HG03571 (cell line): ENCODE results near the gene GPHB5.
"Not testable (repeated sequence)": the region's sequence is repeated elsewhere in the genome, so short reads cannot be mapped to it uniquely, and the experiment has no call there.

Experiments
- ATAC-seq: cut with Tn5 transposase; IDR thresholded peaks from one replicate; pipeline ENCODE4 v1.9.1; 2021; ENCODE audit not compliant: unreplicated experiment

Gene GPHB5, protein sequence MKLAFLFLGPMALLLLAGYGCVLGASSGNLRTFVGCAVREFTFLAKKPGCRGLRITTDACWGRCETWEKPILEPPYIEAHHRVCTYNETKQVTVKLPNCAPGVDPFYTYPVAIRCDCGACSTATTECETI

DNA sequence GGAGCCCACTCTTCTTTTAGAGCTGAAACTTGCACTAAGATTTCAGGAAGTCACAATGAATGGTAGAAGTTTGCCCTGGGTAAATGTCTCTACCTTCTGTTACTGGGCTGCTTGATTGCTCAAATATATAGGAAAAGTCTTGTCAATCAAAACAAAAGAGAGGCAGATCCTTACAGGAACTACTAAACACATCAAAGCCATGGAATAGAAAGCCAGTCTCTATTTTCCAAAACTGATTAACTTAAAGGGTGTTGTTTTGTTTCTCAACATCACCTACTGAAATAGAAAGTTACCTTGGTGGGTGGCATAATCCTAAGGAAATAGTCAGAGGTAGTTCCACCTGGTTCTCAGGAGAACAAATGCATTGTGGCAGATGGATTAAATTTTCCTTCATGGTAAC, at the start of gene GPHB5:
Gene GPHB5 (minus strand): TSS at position 101 of the 400 bp plus-strand sequence. CDS start 1,086 bp downstream, outside the sequence.
- no peak for ATAC-seq

DNA sequence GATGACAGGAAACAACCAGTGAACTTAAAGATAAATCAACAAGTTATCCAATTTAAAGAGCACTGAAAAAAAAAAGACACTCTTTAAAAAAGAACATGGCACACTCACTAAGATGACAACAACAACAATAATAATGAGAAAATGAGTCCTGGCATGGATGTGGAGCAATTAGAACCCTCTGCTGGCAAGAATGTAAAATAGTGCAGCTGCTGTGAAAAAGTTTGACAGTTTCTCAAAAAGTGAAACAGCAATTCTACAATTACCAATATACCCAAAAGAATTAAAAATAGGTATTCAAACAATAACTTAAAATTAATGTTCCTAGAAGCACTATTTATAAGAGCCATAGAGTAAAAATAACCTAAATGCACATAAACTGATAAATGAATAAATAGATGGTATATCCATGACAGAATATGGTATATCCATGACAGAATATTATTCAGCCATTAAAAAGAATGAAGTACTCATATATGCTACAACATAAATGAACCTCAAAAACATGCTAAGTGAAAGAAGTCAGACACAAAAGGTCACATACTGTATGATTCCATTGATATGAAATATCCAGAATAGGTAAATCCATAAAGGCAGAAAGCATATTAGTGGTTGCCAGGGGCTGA, 49.1 kb upstream of the GPHB5 start:
- no peak for ATAC-seq

DNA sequence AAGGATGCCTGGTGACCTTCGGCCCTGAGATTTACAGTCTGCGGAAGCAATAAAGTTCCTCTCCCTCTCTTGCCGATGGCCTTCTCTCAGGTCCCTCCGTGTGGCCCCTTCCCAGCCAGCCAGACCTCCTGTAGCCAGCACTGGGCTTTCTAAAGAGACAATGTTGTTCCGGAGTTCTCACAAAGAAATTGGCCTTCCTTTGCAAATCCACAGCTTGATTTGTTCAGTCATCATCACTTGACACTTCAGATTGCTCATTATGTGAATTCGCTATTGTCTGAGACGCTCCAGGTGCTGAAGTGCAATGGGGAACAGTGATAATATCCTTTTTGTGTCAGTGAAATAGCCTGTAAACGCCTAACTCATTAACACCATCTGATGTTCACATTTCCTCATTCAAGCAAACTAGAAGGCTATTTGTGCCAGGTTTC, 43.7 kb upstream of the GPHB5 start:
- ATAC-seq: no peak

DNA sequence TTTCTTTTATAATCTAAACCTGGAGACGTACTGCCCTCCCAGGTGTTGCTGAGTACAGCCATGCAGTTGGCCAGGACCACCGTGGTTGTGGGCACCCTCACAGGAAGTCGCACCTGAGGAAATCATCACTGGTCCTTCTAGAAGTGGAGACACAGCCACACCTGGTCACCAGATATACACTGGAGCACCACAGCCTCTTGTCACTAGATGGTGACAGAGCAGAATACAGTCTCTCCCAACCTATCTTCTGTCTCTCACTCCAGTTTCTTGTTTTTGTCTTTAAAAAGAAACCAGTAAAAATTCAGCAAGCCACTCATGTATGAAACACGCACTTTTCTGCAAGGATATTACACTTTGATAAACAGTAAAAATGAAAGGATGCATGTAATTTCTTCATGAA, 43.1 kb upstream of the GPHB5 start:
- ATAC-seq: no peak

DNA sequence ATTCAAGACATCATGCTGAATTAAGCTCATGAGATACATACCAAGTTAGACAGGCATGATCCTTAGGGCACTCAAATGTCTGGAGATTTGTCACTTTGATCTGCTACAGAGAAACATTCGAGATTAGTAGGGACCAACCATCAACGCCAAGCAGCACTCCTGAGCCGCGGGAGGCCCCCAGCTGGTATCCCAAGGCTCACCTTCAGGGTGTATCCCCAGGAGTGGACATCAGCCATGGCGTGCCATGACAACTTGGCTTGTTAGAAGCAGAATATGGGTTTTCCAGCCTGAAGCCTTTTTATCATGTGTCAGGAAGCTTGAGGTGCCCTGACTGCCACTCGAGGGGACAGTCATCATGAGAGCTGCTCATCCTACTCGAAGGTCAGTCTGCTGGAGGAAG, 39.1 kb upstream of the GPHB5 start:
- ATAC-seq: no peak

DNA sequence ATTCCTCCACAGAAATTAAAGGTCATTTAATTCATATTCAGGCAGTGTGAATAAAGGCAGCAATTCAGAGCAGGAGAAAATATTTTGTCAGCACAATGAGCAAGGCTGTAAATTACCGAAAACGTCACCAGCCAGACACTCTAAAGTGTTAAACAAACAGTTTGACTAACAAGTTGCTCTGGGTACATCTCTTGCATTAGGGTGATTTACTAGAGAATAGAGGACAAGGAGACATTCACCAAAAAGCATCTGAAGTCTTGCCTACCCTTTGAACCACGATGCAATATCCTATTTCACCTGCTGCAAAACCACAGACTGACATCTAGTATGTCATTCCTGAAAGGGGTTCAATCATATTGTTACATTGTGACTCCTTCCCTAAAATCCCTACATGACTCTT, 27.1 kb upstream of the GPHB5 start:
- ATAC-seq: no peak

DNA sequence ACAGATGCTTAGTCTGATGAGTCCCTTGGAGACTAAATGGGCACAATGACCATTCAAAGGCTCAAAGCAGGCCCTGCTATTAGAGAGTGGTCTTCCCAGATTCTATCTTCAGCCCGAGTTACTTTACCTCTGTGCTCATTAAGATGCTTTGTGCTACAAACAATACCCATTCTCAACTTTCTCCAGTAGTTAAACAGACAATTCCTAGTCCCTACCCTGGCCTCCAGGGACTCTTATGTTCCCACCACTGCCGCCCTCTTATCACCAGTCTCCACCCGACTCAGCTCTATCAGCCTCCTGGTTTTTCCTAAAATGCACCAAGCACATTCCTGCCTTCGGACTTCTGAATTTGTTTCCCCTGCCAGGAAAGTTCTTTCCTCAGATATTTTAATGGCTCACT, 25.6 kb upstream of the GPHB5 start:
- ATAC-seq: no peak

DNA sequence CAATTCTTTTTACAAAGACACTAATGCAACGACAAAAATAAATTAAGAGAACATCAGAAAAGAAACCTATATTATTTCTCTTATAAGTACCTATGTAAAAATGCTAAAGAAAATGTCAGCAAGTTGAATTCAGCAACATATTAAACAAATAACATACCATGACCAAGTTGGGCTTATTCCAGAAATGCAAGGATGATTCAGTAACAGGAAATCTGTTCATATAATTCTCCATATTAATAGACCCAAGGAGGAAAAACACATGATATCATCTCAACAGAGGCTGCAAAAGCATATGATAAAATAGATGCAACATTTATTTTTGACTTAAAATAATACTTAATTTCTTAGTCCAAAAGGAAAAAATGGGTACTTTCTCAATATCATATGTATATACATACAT, 25.1 kb upstream of the GPHB5 start:
- ATAC-seq: no peak

DNA sequence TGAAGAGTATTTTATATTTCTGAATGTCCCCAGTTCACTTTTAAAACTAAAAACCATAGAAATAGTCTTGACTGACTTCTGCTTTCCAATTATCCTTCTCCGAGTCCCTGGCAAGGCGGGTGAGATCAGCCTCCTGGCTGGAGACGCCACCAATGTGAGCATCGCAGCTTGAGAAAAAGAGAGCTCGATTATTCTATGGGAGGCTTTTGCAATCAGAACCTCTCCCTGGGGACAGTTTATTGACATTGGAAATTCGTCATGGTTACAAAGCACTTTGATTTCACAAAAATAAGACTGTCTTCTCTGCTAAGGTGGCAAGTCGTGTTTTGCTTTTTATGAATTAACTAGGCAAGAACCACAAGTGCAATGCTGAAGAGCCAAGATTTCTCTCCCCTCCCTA, 23.6 kb upstream of the GPHB5 start:
- no peak for ATAC-seq

DNA sequence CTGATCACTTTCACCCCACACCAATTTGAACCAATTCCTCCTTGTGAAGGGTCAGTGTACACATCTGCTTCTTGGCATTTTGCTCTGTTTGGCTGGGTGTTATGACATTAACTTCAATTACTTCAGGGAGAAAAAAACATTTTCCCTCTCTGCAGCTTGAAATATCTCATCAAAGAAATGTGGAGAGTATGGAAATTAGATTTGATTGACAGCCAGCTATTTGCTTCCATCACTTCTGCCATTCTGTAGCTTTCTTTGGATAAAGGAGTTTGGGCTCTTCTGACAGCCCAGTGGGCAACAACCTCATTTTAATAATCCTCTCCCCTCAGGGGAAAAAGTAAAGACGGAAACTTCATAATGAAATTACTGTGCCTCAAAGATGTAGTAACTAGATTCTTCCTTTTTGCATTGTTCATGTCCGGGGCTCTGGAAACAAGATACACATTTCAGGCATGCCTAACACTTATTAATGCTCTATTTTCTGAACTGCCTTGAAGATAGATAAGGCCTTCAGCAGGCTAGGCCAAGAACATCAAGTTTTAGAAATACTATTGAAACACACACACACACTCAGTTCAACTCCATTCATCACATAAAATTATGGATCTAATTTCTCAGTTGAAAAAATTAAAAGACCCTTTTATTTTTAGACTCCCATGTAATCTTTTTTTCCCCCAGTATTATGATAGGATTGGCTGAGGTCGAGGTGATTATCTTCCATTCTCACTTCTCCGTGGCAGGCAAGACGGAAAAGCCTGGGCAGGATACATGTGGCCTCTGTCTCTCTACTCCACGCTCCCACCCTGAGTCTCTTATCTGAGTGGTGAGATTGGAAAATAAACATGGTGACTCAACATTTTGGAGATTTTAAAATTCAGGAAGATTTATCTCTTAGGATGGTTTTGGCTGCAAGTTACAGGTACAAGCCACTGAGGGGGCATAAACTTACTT, 10.3 kb upstream of the GPHB5 start:
- ATAC-seq: no peak

DNA sequence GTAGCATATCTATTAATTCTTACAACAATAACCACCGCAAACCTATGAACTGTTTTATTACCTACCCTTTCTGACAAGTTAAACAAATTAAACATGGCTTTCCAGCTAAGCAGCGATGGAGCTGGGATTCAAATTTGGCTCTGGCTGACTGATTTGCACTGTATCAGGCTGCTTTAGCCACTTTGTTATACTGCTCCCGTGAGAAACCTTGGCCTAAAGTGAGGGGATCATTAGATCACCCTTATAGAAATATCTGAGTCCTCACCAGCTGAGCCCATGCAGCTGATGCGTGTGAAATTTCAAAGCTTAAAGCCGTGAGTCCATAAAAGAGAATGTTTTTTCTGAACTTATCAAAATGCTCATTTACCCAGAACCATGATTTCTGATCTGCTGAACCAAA, 8.1 kb upstream of the GPHB5 start:
- ATAC-seq: no peak

DNA sequence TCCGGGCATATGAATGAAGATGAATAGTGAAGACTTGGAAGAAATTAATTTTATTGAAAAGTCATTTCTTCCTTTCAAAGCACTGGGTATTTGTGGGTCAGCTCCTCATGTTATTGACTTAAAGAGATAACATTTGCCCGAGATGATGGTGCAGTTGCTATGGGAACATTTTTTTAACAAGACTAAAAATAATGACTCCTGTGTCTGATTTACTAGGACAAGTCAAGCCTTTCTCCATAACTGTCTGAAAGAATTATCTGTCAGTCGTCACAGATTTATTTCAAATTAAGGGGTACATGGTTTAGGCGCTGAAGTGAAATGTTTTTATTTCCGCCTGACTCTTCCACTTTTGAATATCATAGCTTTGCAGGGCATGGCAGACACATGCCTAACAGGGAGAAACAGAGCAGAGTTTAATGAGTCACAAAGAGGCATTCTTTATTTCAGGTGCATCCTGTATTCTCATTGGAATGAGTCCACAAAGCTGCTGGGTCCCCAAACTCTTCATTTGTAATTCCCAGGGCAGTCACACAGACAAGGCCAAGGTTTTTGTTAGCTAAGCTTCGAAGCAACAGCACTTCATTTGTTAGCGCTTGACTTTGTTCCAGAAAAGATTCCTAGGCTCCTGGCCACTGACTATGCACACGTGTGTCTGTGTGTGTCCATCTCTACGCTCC, 4.3 kb upstream of the GPHB5 start:
- ATAC-seq: no peak

DNA sequence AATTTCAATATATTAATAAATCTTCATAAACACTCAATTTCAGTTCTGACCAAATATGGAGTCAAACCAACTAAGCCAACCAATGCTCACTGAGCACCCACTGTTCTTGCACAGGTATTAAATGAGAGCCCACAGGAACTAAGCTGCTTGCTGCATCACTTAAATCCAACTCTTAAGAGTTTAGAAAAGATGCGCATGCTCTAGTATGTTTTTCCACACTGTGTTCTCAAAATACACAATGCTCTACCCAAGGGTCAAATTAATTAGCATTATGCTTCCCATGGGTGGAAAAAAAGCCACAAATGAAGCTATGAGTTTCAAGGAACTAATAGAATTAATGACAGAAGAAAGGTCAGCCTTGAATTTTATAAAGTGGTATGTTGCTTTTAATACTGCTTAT, 3.7 kb upstream of the GPHB5 start:
- no peak for ATAC-seq

DNA sequence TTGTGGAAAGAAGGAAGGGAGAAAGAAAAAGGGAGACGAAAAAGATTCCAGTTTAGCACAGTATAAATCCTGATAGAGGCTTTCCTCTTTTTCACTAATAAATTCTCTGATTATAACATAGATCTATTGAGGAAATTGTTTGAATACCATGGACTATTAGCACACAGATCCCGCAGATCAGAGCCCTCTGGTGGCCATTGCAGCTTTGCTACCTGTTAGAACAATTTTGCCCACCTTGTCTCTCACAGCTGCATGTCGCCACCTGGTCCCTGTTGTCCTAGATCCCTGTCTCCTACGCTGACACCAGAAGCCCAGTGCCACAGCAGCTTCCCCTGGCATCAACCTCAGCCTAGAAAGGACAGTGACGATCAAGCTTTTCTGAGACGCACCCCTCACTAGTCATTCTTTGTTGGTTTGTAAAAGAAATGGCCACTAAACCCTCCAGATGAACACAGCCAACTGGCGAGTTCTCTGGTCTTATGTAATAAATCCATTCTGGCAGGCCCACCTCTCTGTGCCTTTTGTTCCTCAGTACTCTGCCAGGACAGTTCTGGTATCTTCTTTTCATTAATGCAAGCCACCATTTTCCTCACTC, 9.9 kb downstream of the GPHB5 start:
- ATAC-seq: no peak

DNA sequence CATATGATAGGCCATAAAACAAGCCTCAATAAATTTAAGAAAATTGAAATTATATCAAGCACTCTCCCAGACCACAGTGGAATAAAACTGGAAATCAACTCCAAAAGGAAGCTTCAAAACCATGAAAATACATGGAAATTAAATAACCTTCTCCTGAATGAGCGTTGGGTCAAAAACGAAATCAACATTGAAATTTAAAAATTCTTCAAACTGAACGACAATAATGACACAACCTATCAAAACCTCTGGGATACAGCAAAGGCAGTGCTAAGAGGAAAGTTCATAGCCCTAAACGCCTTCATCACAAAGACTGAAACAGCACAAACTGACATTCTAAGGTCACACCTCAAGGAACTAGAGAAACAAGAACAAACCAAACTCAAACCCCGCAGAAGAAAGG, 14.3 kb downstream of the GPHB5 start:
- not testable (repeated sequence) for ATAC-seq

DNA sequence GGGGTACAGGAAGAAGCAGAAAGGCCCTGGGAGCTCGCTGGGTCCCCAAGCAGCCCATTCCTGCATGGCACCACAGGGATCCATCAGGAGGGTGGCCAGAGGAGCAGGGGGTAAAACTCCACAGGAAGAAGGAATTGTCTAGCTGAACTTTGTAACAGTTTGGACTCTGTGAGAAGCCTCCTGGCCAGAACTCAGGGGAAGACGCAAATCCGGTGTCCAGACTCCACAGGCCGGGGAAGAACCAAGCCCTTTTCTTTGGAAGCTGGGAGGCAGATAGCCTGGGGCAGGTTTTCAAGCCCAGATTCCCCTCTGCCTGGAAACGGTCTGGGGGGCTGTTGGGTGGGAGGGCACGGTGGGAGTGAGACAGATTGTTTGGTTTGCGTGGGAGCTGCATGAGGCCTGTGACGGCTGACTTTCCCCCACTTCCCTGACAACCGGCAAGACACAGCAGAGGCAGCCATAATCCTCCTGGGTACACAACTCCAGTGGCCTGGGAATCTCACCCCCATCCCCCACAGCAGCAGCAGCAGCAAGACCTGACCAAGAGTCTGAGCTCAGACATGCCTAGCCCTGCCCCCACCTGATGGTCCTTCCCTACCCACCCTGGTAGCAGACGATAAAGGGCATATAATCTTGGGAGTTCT, 16.7 kb downstream of the GPHB5 start:
- no peak for ATAC-seq

DNA sequence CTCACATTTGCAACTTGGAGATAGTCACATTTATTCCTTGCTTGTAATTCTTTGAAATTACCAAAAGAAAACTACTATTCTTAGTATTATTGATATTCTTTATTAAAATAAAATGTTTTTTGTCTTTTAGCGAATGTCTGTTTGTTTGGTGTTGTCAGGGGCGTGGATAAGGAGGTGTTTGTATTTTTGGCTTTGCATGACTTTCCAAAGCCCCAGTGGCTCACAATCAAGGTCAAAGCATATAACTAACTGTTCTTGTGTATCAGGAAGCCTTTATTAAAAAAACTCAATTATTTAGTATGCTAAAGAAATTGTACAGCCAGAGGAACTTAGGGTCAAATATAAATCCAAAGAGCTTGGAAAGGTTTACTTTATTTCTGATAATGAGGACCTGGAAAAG, 17.9 kb downstream of the GPHB5 start:
- ATAC-seq: no peak

DNA sequence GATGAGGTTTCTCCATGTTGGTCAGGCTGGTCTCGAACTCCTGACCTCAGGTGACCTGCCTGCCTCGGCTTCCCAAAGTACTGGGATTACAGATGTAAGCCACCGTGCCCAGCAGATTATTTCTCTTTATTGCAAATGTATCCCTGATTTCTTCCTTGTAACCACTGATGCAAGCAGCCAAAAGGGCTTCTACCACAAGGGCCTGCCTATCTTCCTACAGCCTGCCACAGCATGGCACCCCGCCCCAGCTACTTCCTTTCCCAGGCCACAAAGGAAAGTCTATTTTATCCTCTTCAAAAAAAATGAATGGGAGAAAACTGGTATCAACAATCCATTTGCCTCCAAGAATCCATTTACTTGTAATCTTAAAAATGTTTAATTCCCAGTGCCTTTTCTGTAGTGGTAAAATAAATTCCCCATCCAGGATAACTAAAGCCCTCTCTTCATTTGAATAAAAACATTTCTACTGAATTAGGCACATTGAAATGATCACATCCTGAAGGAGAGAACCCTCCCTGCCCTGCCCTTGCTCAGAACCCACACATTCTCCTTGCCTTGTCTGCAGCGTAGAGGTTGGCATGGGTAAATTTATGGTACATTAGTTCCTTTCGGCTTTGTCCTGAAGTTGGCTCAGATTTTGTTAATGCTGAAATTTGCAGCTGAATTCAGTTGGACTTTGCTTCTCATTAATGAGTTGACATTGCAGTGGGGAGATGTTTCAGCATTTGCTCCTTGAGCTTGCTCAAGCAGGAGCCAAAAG, 19.2 kb downstream of the GPHB5 start:
- ATAC-seq: no peak

DNA sequence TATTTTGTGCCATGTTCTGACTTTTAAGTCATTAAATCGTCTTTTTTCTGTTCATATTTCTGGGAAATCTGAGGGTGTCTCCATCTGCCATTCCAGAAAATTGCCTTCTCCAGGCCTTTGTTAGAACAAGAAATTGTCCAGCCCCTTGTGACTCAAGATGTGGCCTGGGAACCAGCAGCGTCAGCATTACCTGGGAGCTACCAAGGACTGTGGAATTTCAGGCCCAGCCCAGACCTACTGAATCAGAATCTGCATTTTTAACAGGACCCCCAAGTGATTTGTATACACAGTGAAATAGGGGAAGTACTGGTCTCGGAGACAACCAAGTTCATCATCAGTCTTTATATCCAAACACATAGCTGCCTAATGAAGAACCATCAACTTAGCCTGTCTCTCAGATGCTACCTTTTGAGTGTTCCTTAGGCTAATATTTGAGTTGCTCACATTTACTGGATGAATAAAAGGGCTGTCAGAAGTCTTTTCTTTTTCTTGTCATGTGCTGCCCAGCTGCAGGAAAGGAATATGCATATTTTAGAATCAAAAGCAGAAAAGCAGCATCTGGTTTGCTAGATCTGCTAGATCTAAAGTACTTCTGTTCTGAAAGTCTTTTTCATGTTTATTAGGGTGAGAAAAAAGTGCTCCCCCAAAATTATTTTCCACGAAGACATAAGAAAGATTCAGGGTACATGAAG, 21.2 kb downstream of the GPHB5 start:
- no peak for ATAC-seq
